ENCODE measurements around the gene LEPR. TPM values are rescaled to one million over a fixed set of nuclear protein-coding genes. Genes with fewer than 3 reads are reported as not detected.
"Not testable (repeated sequence)": the region's sequence is repeated elsewhere in the genome, so short reads cannot be mapped to it uniquely, and the experiment has no call there.

The LEPR gene
- total RNA-seq, 1 donor = 3.5 TPM

GRCh38 chr1:65435987-65436386, 15.5 kb downstream of the LEPR start:
- DNase-seq (ENCODE audit: low read depth in 2 of 3, low spot score in 2 of 3) = no peak

GRCh38 chr1:65437616-65438015, 17.1 kb downstream of the LEPR start:
- no peak for DNase-seq (ENCODE audit: low read depth in 2 of 3, low spot score in 2 of 3)

GRCh38 chr1:65440322-65440900, 19.9 kb downstream of the LEPR start:
- no peak for DNase-seq (ENCODE audit: low read depth in 2 of 3, low spot score in 2 of 3)

DNA sequence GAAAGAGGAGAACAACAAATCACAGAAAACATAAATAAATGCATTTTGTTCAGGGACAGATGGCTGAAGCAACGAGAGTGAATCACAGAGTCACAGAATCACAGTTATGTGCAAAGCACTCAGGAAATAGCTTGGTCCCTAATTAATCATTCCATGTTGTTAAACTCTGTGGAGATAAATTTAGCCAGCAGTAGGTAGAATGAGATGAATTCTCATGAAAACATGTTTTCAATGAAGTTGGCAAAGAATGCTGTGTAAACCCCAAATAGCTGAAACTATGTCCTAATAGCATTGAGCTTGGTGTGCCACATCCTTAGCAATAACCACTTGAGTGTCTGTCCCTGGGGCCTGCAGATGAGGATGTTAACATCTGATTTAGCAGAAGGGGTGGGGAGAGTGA, 20.4 kb downstream of the LEPR start:
- DNase-seq (ENCODE audit: low read depth in 2 of 3, low spot score in 2 of 3) = no peak

- DNase-seq (ENCODE audit: low read depth in 2 of 3, low spot score in 2 of 3) = no peak
These were observed 21.0 kb downstream of the LEPR start for GRCh38 chr1:65441464-65441863.

DNA sequence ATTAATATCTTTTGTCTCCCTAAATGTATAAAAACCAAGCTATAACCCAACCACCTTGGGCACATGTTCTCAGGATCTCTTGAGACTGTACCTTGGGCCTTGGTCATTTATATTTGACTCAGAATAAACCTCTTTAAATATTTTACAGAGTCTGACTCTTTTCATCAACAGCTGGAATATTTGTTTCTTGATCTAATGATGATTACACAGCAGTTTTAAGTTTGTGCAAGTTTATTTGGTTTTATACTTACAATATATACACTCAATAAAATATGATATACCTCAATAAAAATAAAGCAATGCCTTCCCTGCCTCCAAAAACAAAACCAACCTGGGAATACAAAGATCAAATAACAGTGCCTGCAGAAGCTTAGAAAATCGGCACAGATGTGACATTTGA, 22.0 kb downstream of the LEPR start:
- no peak for DNase-seq (ENCODE audit: low read depth in 2 of 3, low spot score in 2 of 3)

DNA sequence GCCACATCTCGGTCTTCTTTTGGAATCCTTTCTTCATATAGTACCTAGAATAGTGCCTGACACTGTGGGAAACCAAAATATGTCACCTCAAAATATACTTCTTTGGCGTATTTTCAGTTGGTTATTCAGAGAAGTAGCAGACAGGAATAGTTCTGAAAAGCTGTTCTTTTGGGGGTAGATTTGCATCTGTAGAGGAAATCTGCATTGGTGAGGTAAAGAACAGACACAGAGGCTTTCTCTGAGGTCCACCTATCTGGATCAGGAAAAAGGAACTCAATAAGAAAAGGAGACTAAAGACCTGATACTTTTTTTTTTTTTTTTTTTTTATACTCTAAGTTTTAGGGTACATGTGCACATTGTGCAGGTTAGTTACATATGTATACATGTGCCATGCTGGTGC, 23.2 kb downstream of the LEPR start:
- DNase-seq (ENCODE audit: low read depth in 2 of 3, low spot score in 2 of 3) = no peak

- DNase-seq (ENCODE audit: low read depth in 2 of 3, low spot score in 2 of 3) = no peak
These were observed 23.7 kb downstream of the LEPR start for GRCh38 chr1:65444128-65444640.

- no peak for DNase-seq (ENCODE audit: low read depth in 2 of 3, low spot score in 2 of 3)
These were observed 25.4 kb downstream of the LEPR start for GRCh38 chr1:65445837-65446236.

- no peak for DNase-seq (ENCODE audit: low read depth in 2 of 3, low spot score in 2 of 3)
These were observed 28.9 kb downstream of the LEPR start for GRCh38 chr1:65449214-65449823.

DNA sequence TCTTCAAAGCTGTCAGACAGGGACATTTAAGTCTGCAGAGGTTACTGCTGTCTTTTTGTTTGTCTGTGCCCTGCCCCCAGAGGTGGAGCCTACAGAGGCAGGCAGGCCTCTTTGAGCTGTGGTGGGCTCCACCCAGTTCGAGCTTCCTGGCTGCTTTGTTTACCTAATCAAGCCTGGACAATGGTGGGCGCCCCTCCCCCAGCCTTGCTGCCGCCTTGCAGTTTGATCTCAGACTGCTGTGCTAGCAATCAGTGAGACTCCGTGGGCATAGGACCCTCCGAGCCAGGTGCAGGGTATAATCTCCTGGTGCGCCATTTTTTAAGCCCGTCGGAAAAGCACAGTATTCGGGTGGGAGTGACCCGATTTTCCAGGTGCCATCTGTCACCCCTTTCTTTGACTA, 35.2 kb downstream of the LEPR start:
- DNase-seq (ENCODE audit: low read depth in 2 of 3, low spot score in 2 of 3) = not testable (repeated sequence)

DNA sequence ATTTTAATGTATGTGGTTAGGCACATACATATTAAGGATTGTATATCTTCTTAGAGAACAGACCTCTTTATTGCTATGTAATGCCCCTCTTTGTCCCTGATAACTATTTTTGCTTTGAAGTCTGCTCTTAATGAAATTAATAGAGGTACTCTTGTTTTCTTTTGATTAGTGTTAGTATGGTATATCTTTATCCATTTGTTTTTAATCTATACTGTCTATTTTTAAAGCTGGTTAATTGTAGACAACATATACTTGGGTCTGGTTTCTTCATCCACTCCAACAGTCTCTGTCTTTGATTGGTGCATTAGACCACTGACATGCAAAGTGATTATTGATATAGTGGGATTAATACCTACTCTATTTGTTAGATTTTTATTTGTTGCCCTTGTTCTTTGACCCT, 36.0 kb downstream of the LEPR start:
- DNase-seq (ENCODE audit: low read depth in 2 of 3, low spot score in 2 of 3) = no peak

DNA sequence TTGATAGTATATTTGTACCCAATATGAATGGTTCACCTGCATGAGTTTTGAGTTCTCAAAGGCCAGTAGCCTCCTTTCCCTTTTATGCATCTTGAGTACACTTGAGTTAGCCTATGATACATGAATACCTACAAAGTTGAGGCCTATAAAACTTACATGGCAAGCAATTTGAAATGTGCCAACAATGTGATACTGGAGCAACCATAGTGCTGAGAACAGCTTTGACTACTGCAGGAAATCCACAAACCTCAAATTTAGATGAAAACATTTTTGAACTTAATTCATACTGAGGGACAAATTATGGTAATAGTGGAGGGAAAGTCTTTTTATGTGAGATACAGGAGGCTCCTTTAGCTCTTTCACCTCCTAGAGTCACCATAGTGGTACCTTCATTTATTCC, 37.4 kb downstream of the LEPR start:
- peak in 1 of 3 donors; percentile 16 for DNase-seq (ENCODE audit: low read depth in 2 of 3, low spot score in 2 of 3)

DNA sequence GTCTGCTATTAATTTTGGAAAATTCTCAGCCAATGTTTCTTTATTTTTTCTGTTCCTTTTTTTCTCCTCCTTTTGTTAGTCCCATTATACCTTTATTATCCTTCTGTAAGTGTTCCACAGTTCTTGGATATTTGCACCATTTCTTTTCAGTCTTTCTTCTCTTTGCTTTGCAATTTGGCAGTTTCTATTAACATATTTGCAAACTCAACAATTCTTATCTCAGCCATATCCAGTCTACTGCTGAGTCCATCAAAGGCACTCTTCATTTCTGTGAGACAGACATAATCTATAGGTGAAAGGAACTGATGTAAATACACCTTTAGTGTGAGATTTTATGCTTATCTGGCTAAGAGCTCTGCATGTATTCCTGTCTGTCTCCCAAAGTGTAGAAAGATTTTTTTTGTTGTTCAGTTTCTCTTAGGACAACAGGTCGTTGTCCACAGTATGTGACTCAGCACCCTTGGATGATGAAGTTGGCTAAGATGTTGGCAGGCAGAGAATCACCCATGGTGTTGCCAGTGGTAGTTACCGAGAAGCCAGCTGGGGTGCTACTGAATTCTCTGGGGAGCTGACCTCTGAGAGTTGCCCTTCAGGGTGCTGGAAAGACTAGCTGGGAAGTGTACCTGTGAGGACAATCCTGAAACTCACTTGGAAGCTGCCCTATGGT, 38.4 kb downstream of the LEPR start:
- no peak for DNase-seq (ENCODE audit: low read depth in 2 of 3, low spot score in 2 of 3)

- peak in 2 of 3 donors; percentile 26 to 58 for DNase-seq (ENCODE audit: low read depth in 2 of 3, low spot score in 2 of 3)
These were observed 38.9 kb downstream of the LEPR start for GRCh38 chr1:65459397-65459768.

GRCh38 chr1:65465837-65466236, 45.4 kb downstream of the LEPR start:
- DNase-seq (ENCODE audit: low read depth in 2 of 3, low spot score in 2 of 3) = not testable (repeated sequence)

DNA sequence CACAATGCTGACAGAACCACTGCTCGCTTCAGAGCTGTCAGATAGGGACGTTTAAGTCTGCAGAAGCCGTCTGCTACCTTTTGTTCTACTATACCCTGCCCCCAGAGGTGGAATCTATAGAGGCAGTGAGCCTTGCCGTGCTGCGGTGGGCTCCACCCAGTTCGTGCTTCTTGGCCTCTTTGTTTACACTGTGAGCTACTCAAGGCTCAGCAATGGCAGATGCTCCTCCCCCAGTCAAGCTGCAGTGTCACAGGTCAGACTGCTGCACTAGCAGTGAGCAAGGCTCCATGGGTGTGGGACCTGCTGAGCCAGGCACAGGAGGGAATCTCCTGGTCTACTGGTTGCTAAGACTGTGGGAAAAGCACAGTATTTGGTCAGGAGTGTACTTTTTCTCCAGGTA, 47.1 kb downstream of the LEPR start:
- DNase-seq (ENCODE audit: low read depth in 2 of 3, low spot score in 2 of 3) = no peak

GRCh38 chr1:65469126-65469888, 48.8 kb downstream of the LEPR start:
- DNase-seq (ENCODE audit: low read depth in 2 of 3, low spot score in 2 of 3) = no peak

DNA sequence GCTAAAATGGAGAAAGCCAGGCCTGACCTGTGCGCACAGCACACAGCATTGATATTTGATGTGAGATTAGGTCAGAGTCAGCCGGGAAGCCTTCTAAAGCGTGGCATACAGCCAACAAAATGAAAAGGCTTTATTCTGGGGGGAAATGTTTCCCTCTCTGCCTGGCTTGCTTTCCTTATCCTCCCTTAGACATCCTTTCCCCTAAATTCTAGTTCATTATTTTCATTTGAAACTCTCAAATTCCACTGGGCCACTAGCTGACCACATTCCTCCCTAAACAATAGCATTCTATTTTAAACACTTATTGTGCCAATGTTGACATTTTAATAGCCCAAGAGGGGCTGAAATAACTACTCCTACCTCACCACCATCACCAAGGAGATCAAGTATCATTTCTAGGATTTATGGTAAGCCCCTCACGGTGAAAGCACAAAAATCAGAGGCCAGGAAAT, 49.4 kb downstream of the LEPR start:
- no peak for DNase-seq (ENCODE audit: low read depth in 2 of 3, low spot score in 2 of 3)

Measured in hematopoietic multipotent progenitor cell (in vitro differentiated cells).